M059J (cell line): ENCODE measurements around the gene ATP10B. TPM values are rescaled to one million over a fixed set of nuclear protein-coding genes. Genes with fewer than 3 reads are reported as not detected.
A peak's percentile ranks its signal among the peaks of the same experiment; 100 is the strongest.

Experiments
- DNase-seq: peaks from one replicate; pipeline ENCODE4 v3.0.0-alpha.2; 2012; ENCODE audit warnings: low read depth
- total RNA-seq: library from RNA; depleted of rRNA; stranded (reverse); fragments of >200 nt; shearing (Covaris generic); gene quantifications from 2 replicates; pipeline ENCODE4 v1.2.3, GENCODE V29; 2014

The ATP10B gene
- total RNA-seq, 1 experiment from 2014 or later: 0.05 TPM

DNA sequence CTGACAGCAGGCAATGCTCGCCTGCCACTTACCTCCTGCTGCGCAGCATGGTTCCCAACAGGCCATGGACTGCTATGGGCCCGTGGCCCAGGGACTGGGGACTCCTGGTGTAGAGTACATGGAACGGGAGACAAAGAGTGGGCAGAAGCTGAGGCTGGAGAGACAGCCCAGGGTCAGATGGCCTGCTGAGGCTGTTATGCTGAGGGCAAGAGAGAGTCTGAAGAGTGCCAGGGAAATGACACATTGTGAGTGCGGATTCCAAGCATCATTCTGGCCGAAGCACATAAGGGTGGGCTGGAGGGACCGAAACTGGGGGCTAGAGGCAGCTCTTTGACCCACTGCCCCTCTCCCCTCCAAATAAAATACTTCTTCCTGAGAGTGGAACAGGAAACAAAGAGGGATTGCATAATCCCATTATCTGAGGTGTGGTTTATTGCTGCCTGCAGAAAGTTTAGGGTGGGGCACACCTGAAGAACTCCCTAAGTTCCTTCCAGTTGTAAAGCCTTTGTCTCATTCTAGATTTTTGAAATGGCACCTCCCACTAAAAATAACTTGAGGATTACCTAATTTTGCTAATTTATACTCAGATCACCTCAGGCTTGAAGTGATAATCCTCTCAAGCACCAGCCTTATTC is 158.1 kb downstream of the ATP10B start:
- no peak for DNase-seq

DNA sequence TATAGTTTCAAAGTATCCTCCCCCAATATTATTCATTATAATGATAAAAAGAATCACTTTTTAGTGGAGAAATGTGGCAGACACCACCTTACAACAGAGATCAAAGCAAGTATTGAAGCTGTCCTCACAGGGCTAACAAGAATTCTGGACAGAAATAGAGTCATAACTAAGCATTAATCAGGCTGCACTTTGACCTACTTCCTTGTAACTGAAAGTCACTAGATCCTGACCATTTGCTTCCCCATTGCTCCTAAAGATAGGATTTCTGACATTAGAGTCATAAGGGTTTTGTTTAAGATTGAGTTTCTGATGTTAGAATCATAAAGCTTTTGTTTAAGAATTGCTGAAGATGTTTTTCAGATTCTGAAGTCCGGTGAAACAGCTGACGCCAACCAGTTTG is 159.7 kb downstream of the ATP10B start:
- DNase-seq: no peak

DNA sequence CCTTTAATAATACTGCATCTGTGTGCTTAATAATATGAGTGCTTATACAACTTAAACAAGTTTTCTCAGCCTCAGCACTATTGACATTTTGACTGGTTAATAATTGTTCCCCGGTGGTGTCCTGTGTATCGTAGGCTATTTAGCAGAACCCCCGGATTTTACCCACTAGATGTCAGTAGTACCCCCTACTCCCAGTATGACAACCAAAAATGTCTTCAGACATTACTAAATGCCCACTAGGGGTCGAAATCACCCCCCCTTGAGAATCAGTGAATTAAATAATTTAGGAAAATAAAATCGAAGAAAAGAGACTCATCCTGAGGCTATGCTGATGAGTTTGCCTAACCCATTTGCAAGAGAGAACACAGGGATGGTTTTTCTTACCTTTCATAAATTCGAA is 166.3 kb downstream of the ATP10B start:
- DNase-seq: peak; percentile 5

DNA sequence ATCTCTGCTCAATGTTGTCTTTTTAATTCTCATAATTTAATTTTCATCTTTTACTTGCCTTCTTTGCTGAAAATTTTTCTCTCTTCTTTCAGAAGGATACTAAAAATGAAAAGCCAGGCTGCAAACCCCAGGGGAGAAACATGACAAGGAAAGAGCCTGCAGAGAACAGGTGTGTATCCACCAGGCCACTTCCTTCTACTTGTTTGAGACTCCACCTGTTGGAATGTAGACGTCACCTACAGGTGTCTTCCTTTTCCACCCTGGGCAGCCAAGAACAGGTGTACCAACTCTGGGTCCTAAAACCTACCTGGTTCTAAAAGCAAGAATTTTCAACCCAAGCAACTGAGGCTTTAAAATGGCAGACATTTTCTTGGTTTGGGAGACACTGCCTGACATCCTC is 166.8 kb downstream of the ATP10B start:
- no peak for DNase-seq

DNA sequence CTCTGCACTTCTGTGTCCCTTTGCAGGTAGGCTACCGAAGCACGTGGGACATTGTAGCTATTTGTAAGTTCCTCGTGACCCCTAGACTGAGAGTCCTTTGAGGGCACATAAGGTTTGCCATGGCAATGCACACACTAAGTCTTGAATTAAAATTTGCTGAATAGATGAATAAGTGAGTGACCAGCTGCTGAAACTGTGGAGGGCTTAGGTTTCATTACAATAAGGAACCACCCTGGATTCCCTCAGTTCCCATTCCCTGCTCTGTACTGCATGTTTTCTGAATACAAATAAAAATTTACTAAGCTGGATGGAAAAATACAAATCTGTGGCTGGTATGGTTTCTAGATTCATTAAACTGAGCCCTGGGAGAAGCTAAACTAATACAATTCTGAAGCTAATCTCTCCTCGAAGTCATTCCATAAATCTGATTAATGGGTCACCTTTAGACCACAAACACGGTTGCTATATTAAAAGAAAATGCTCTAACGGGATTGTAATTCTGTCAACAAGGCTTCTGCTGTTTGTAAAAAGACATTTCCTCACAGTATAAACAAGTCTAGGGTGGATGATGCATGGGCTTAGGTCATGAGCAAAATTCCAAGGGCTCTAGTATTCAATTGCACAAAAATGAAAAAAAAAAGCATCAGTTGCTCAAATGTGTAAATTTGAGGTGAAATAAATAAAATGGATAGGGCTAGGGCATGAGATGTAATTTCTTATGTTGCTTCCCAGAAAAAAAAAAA is 172.3 kb downstream of the ATP10B start:
- DNase-seq: no peak

DNA sequence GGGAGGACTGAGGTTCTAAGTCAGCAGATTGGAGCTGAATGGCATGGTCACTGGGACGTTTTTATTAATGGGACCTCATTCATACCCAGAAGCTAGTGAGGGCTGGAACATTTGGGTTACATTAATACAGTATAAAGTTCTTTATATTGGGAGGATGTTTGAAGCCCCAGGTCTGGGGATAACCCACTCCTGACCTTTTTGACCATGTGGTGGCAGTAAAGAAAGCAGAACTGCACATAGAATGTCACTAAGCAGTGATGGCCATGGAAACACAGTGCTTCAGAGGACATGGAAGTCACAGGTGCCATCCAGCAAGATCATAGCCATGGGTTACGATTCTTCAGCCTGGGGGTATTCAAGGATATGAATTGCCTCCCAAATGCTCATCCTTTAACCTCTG is 176.0 kb downstream of the ATP10B start:
- no peak for DNase-seq

DNA sequence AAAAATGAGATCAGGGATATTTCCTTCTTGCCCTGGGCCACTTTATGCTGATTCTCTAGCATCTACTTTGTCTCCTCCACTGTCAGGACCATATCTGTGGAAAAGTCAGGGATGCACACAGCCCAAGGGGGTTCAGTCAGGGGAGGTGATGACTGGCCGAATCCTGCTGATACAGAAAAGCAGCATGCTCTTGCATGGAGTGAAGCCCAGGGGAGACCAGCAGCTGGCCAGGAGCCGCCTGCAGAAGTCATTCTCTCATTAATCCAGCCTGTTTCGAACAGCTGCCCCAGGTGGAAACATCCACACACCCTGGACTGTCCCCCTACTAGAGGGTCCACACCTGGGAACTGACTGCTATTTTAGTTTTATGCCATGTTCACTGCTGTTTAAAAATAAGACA is 177.1 kb downstream of the ATP10B start:
- no peak for DNase-seq

DNA sequence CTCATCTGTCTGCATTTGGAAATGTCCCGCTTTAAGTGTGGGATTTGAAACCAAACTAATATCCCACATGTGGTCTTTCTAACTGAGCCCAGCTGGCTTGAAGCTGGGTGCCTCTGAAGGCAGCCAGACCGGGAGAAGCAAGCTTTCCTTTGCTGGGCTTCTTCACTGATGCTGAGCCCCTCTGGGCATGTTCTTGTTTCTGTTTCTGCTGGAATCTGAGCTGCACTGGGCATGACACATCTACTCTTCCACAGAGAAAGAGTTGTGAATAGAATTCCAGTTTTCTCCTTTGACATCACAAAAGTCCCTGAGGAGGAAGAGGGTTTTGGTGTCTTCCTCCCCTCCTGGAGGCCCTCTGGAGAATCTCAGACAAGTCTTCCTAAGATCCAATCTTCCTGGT is 179.5 kb downstream of the ATP10B start:
- DNase-seq: no peak

DNA sequence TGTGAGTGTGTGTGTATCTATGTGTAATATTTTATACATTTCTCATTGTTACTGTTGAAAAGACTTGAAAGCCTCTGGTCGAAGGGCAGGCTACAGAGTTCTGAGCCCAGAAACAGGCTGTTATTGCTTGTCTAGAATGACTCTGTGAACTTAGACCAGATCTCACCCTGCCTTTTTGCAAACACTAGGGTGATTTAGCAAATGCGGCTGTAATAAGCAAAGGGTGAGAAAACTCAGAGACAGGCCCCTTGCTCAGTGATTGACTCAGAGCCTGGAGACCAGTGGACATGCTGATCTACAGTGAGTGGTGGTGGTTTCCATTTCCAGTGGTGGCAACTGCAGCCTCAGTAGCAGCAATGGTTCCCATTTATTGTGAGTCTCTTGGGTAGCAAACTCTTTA is 183.7 kb downstream of the ATP10B start:
- DNase-seq: no peak

DNA sequence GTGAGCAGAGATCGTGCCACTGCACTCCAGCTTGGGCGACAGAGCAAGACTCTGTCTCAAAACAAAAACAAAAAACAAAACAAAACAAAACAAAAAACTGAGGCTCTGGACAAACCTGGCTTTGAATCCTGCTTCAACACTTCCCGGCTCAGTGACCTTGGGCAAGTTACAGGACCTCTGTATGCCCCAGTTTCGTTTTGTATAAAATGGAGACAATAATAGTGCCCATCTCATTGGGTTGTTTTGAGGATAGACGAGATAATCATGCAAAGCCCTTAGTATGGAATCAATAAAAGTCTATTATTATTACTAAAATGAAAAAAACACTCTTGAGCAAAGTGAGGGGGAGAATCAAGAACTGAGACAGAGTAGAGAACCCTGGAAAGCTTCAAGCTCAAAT is 184.9 kb downstream of the ATP10B start:
- no peak for DNase-seq

DNA sequence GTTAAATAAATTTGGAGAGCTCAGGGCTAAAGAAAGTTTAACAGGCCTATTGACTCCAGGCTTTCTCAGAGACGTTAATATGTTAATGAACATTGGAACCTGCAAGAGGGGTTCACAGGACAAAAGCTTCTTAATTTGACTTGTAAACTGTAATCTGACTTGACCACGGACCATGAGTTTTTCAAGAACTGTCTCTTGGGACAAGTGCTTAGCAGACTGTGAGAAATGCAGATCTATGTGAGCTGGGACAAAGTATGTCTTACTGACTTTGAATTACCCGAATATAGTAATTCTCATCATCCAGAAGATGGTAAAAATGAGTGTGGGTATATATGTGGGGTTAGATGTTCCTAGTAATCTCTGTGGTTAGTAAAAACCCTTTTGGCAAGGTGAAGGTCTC is 186.6 kb downstream of the ATP10B start:
- DNase-seq: no peak

DNA sequence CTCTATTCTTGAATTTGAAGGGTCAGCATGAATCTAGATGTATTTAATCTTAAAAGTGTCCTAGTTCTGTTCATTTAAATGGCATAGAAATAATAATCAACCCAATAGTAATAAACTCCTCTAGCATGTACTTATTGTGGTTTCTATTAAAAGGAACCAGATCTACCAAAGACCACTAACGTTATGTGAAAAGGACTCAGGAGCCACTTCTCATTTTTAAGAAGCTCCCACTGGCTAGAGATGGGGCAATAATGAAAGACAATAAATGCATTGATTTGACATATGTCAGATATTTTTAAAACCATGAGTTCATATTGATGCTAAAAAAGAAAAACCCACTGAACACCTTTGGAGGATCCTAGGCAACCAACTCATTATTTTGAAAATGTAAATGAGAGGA is 191.9 kb downstream of the ATP10B start:
- no peak for DNase-seq

DNA sequence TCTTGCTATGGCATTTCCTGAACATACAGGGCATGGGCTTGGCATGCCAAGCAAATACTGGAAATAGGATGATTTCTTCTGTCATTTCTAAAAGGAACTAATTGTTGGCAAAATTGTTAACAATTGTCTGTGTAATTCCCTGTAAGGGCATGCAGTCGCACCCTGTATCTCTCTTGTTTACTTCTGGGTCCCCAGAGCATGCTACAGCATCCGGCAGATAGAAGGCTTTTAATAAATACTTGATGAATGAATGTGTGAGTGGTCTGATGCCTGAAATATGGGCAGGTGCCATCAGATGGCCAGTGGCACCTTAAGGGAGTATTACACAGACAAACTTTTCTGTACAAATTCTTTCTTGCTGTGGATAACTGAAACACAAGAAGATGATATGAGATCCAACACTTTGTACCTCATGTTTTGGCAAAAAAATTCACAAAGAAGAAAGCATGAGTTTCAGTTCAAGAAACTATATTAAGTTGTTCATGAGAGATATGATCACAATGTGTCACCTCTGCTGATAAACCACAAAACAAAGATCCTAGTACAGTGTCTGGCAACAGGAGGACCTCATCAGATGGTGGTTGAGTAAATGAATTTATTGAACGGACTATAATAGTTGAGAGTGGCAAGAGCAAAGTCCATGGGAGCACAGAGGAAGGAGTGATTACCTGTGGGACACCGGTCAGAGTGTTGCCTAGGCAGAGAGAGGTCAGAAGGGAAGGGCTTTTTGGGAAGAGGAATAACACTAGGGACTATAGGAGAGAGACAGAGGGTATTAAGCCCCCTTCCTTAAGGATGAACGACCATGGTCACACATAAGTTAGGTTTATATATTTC is 194.2 kb downstream of the ATP10B start:
- DNase-seq: no peak

DNA sequence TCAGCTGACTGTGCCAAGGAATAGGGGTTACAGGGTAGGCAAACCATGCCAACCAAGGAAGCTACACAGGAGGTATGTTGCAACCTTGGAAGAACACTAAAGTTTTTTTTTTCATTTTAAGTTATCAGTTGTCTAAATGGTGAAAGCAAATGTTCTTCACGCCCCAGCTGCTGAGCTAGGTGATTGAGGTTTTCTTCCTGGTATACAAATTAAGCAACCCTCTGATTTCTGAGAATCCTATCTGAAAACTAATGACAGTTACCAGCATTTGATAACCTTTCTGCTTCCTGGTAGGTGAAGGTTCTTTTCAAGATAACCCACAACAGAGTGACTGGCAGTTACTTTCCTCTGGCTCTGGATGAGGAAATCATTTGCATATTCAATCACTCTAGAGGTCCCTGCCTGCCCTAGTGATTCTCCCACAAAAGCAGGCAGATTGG is 194.9 kb downstream of the ATP10B start:
- DNase-seq: no peak

DNA sequence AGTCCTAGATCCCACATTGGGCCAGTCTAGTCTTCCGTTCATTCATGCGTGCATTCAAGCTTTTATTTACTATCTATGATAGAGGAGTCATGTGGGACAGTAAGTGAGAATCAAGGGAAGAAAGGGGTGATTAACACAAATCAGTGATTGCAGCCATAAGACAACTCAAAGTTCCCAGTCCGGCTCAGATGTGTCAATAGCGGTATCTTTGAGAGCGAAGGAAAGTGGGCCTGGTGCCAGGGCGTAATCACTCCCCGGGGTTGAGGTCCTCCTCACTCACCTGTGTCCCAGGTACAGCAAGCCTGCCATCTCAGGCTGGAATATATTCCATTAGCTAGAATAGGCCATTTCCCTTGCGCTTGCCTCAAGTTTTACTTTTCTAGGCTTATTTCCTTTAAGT is 196.3 kb downstream of the ATP10B start:
- no peak for DNase-seq

DNA sequence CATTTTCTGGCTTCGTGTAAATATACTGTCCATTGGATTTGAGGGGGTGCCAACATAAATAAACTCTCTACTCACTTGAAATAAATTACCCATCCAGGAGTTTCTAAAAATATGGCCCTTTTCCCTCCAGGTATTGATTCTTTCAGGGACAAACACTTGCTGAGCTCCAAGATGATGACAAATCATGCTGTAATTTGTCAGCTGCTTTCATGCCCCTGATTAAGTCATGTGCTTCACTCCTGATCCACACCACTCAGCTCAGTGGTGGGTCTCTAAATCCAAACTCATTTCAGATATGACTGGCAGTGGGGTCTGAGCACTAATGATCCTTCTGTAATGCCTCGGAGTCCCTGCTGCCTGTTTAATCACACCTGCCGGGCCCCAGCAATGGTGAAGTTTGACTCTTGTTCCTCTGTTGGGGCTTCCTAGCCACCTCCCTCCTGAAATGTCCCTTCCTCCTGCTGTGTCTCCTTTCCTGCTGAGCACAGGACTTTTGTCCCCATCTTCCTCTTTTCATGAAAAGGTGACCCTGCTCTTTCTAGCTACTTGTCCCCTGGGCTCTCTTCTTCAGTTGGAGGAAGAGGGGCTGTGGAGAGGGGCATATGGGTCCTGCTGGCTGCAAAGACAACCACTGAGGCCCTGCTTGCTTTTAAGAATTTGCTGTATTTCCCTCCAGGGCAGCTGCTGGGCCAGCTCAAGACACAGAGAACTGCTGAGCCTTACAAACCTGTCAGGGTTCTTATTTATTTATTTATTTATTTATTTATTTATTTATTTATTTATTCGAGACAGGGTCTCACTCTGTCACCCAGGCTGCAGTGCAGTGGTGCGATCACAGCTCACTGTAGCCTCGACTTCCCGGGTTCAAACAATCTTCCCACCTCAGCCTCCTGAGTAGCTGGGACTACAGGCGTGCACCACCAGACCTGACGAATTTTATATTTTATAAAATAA is 200.0 kb downstream of the ATP10B start:
- DNase-seq: no peak

DNA sequence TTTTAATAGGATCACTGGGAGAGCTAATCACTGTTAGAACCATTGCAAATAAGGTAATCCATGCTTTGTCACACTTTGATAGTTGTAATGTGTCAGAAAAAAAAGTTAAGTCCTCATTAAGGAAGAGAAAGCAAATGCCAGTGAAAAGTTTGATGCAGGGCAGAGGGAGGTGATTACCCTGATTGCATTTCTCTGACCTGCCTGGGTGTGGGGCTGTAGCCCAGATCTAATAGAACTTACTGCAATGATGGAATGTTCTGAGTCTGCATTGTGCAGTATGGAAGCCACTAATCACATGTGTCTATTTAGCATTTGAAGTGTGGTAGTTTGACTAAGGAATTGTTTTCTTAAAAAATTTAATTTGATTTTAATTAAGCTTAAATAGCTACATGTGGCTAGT is 202.7 kb downstream of the ATP10B start:
- DNase-seq: no peak

DNA sequence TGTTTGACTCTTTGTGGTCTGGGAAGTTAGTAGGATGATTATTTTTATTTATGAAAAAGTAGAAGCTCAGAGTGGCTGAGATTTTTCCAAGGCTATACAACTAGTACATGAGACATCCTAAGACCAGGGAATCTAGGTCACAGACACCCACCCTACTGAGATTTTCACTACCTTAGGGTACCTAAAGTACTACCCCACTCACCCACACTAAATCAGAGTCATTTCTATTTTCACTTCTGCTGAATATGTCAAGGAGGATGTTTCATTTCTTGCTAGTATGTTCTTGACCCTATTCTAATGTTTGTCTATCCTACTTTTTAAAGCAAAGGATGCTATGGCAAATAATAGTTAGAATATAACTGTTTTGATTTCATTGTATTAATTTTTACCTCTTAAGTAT is 206.0 kb downstream of the ATP10B start:
- no peak for DNase-seq

DNA sequence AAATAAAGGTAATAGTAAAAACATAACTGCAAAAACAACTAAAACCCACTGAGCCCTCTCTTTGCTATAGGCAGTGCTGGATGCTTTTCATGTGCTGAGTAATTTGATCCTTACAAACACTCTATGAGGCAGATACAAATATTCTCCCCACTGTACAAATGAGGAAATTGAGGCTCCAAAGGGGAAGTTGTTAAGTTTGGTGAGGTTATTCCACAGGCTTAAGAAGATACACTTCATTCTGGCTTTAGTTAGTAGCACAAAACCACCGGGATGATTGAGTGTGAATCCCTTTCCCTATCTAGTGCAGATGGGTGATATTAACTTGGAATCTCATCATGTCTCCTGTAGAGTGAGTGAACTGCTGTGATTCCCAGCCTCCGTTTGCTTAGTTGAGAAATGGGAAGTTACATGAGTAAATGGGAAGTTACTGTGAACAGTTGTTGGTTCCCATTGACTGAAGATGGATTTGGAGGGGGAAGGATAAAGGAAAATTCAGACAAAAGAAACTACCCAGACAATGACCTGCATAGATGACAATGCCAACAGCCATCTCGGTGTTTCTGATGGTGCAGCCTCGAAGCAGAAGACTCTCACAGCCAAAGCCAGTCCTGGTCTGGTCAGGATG is 208.3 kb downstream of the ATP10B start:
- DNase-seq: no peak

DNA sequence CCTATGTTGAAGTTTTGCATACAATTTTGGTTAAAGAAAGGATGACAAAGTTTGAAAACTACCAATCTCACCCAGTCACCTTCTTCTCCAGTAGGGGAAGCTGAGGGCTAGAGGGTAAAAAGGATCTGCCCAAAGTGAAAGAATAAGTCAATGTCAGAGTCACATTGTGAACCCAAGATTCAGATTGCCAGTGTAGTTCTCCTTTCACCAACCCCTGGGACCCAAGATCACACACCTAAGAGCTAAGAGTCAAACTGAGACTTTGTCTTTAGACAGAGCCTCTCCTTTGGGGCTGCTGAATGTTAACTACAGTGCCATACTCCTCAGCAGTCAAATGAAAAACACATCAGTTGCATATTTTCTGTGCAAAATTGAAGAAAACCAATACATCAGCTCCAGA is 210.6 kb downstream of the ATP10B start:
- DNase-seq: no peak

DNA sequence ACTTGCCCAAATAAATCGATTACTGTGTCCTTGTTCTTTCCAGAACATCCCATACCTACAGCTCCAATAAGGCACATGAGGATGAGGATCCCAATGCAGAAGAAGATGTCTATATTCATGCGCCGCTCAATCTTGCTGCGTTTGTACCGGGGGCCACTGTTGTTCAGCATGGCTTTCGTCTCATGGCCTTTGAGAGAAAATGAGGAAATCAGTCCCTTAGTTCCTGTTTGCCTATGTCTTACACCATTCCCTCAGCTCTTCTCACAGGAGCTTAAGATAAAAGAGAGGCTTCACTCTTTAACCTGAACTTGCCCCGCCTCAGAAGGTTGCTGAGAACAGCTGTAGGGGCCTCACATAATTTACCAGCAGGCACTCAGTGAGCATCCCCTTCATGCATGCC is 211.6 kb downstream of the ATP10B start:
- no peak for DNase-seq
